Measurements from ENCODE around the gene KIF19. TPM values are rescaled to one million over a fixed set of nuclear protein-coding genes. Genes with fewer than 3 reads are reported as not detected.
"Not testable (repeated sequence)": the region's sequence is repeated elsewhere in the genome, so short reads cannot be mapped to it uniquely, and the experiment has no call there.

The KIF19 gene
- polyA plus RNA-seq, 1 experiment, result not detected

GRCh38 chr17:74403512-74404137 is 77.6 kb downstream of the KIF19 start:
- no peak for DNase-seq (ENCODE audit: low read depth)
- TF ChIP-seq CTCF (IDR thresholded peaks at IDR 0.05; ENCODE audit: insufficient read depth, low read depth, low read length), result no peak
- POLR2A ChIA-PET, result no interaction called here
- no peaks in the 10 kb centered on the region for H3K36me3 ChIP-seq (ENCODE audit: control insufficient read depth, insufficient read depth, low read length)
- CTCF ChIA-PET, result interaction anchor here (1.2 kb wide), 1 partner anchor 24 kb away, joined by 3 read pairs; no protein-coding TSS in a partner anchor
- H3K4me3 ChIP-seq (ENCODE audit: low read depth, low read length), result no peak overlapping the region
- no peaks in the 10 kb centered on the region for H3K27me3 ChIP-seq (ENCODE audit: control insufficient read depth, insufficient read depth, low read length)

- Histone ChIP-seq H3K36me3 (ENCODE audit: control insufficient read depth, insufficient read depth, low read length) (no peaks in the 10 kb centered on the region), H3K4me3 (ENCODE audit: low read depth, low read length) (no peak overlapping the region), H3K27me3 (ENCODE audit: control insufficient read depth, insufficient read depth, low read length) (no peaks in the 10 kb centered on the region)
- TF ChIP-seq CTCF (IDR thresholded peaks at IDR 0.05; ENCODE audit: insufficient read depth, low read depth, low read length), result no peak
- POLR2A ChIA-PET, result no interaction called here
- no peak for DNase-seq (ENCODE audit: low read depth)
- CTCF ChIA-PET, result no interaction called here
Measured at GRCh38 chr17:74404218-74404617, 78.2 kb downstream of the KIF19 start.

GRCh38 chr17:74404789-74405188 is 78.8 kb downstream of the KIF19 start:
- H3K36me3 ChIP-seq (ENCODE audit: control insufficient read depth, insufficient read depth, low read length), result no peaks in the 10 kb centered on the region
- POLR2A ChIA-PET, result no interaction called here
- no peak for TF ChIP-seq CTCF (IDR thresholded peaks at IDR 0.05; ENCODE audit: insufficient read depth, low read depth, low read length)
- DNase-seq (ENCODE audit: low read depth), result no peak
- CTCF ChIA-PET, result no interaction called here
- H3K27me3 ChIP-seq (ENCODE audit: control insufficient read depth, insufficient read depth, low read length), result no peaks in the 10 kb centered on the region
- H3K4me3 ChIP-seq (ENCODE audit: low read depth, low read length), result no peak overlapping the region

- CTCF ChIA-PET, POLR2A ChIA-PET: not testable (repeated sequence)
Measured at GRCh38 chr17:74405311-74405710, 79.3 kb downstream of the KIF19 start.

More at GRCh38 chr17:74405311-74405710, 79.3 kb downstream of the KIF19 start:
- H3K36me3 ChIP-seq (ENCODE audit: control insufficient read depth, insufficient read depth, low read length); H3K4me3 ChIP-seq (ENCODE audit: low read depth, low read length); DNase-seq (ENCODE audit: low read depth); H3K27me3 ChIP-seq (ENCODE audit: control insufficient read depth, insufficient read depth, low read length): not testable (repeated sequence)

Other genes with a start within 250 kb of the KIF19 start
- 1,841 and 2,079 TPM in 2 replicates for gene RPL38, start 122.5 kb upstream of the KIF19 start, polyA plus RNA-seq (2011; rRNA removed)
- gene TTYH2, start 112.7 kb upstream of the KIF19 start, polyA plus RNA-seq (2011; rRNA removed), result 1.0 and 2.7 TPM in 2 replicates
- gene DNAI2, start 52.0 kb upstream of the KIF19 start, polyA plus RNA-seq (2011; rRNA removed), result not detected in 2 replicates
- not detected in 2 replicates for gene BTBD17, start 35.6 kb downstream of the KIF19 start, polyA plus RNA-seq (2011; rRNA removed)
- gene GPR142, start 41.3 kb downstream of the KIF19 start, polyA plus RNA-seq (2011; rRNA removed), result not detected in 2 replicates
- gene GPRC5C, start 105.9 kb downstream of the KIF19 start, polyA plus RNA-seq (2011; rRNA removed), result 0.06 and 0.33 TPM in 2 replicates
- not detected in 2 replicates for gene CD300A, start 140.4 kb downstream of the KIF19 start, polyA plus RNA-seq (2011; rRNA removed)
- not detected in 2 replicates for gene CD300LB, start 205.2 kb downstream of the KIF19 start, polyA plus RNA-seq (2011; rRNA removed)
- 0.05 TPM in 1 of 2 replicates, not detected in the other for gene CD300C, start 219.9 kb downstream of the KIF19 start, polyA plus RNA-seq (2011; rRNA removed)
- not detected in 2 replicates for gene CD300H, start 241.3 kb downstream of the KIF19 start, polyA plus RNA-seq (2011; rRNA removed)